ENCODE results near the gene SMARCD1. TPM values are rescaled to one million over a fixed set of nuclear protein-coding genes. Genes with fewer than 3 reads are reported as not detected.

SMARCD1 gene
- total RNA-seq, 1 donor from 2014 or later, result 44.0 TPM

DNA sequence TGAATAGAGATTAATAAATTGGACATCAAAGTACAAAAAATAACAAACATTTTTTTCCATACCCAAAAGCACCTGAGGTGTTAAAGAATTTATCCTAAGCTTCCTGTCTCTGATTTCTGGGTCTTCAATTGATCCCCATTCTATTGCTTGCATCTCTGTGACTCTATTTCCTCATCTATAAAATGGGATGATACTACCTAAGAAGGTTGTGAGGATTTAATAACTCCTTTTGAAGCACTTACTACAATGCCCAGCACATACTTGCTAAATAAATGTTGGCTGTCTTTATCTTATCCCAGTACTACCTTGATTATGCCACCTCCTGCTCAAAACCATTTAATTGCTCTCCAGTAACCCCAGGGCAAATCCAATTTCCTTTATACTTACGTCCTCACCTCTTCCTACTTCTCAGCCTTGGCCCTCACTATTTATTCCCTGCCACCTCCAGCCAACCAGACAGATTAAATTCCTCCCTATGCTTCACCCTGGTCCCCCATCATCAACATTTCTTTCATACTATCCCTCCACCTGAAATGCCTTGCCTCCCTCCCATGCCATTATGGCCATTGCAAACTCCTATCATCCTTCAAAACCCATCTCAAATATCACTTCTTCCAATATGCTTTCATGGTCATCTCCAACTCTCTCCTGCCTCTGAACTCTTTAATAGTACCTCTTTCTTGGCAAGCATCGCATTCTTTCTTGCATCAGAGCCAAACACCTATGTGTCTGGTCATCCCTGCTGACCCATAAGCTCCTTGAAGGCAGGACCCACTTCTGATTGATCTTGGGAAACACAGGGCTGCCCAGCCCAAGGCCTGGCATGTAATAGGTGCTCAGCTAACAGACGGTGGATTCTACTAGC, 35.7 kb upstream of the SMARCD1 start:
- Histone ChIP-seq H3K4me1 (peaks cover 6% of the 10 kb centered on the region), H3K27ac (no peak overlapping the region), H3K4me3 (no peak overlapping the region), H3K27me3 (no peaks in the 10 kb centered on the region), H3K9me3 (no peaks in the 10 kb centered on the region), H3K36me3 (no peaks in the 10 kb centered on the region)
- ATAC-seq (no peak), DNase-seq (no peak)
- TF ChIP-seq, protein P1, sequence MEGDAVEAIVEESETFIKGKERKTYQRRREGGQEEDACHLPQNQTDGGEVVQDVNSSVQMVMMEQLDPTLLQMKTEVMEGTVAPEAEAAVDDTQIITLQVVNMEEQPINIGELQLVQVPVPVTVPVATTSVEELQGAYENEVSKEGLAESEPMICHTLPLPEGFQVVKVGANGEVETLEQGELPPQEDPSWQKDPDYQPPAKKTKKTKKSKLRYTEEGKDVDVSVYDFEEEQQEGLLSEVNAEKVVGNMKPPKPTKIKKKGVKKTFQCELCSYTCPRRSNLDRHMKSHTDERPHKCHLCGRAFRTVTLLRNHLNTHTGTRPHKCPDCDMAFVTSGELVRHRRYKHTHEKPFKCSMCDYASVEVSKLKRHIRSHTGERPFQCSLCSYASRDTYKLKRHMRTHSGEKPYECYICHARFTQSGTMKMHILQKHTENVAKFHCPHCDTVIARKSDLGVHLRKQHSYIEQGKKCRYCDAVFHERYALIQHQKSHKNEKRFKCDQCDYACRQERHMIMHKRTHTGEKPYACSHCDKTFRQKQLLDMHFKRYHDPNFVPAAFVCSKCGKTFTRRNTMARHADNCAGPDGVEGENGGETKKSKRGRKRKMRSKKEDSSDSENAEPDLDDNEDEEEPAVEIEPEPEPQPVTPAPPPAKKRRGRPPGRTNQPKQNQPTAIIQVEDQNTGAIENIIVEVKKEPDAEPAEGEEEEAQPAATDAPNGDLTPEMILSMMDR (IDR thresholded peaks at IDR 0.05), result no peak
- intact Hi-C loops (cut with DNase I), result loop anchor here (10.0 kb wide), 1 partner anchor 185 kb away; no protein-coding TSS in a partner anchor

DNA sequence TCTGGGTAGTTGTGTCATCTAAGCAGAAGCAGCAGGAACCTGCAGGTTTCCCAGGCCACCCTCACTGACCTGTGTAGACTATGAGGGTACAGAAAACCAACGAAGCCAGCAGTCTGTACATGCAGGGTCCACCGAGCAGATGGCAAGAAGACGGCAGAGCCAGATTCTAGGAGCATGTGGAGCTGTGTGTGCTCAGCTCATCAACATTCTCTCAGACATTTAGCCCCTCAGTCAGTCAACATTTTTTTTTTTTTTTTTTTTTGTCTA, 35.1 kb upstream of the SMARCD1 start:
- TF ChIP-seq, protein P1 (IDR thresholded peaks at IDR 0.05), result no peak
- no peaks in the 10 kb centered on the region for H3K36me3 ChIP-seq
- intact Hi-C loops (cut with DNase I), result loop anchor here (10.0 kb wide), 1 partner anchor 185 kb away; no protein-coding TSS in a partner anchor
- H3K9me3 ChIP-seq, result no peaks in the 10 kb centered on the region
- DNase-seq, result no peak
- peak overlapping the region; percentile 36 for H3K4me3 ChIP-seq
- no peaks in the 10 kb centered on the region for H3K27me3 ChIP-seq
- H3K27ac ChIP-seq, result no peak overlapping the region
- peaks cover 6% of the 10 kb centered on the region for H3K4me1 ChIP-seq
- ATAC-seq, result no peak

DNA sequence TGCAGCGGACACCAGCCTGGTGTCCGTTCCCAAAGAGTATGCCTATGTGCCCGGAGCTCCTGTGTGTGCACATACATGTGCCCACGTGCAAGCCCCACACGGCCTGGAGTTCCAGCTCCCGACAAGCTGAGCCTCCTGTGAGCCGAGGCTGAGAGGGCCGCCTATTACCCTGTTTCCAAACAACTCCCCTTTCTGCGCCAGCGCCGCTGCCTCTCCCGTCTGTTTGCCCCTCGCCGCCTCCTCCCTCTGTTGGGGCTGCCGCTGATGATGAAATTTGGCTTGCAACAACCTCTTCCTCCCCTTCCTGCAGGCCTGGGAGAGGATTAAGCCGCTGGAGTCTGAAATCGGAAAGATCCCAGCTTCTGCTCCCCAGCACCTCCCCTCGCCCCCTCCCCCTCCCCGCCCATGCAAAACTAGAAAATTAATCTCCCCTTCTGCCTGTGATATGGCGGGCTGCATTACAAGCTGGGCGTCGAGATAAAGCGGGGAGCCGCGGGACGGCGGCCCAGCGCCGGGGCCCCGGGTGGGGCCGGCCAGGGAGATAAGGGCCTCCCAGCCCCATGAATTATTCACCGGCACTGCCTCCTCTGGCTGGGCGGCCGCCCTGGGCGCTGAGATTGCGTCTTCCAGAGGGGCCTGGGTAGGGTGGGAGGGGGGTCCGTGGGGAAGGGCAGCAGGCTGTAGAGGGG, 34.6 kb upstream of the SMARCD1 start:
- TF ChIP-seq, protein P1 (IDR thresholded peaks at IDR 0.05), result no peak
- Histone ChIP-seq H3K4me1 (peaks cover 6% of the 10 kb centered on the region), H3K9me3 (no peaks in the 10 kb centered on the region), H3K36me3 (no peaks in the 10 kb centered on the region), H3K27me3 (no peaks in the 10 kb centered on the region), H3K4me3 (peak overlapping the region; percentile 36), H3K27ac (no peak overlapping the region)
- ATAC-seq (peak; percentile 90), DNase-seq (peak; percentile 86)
- intact Hi-C loops (cut with DNase I), result loop anchor here (10.0 kb wide), 1 partner anchor 186 kb away; no protein-coding TSS in a partner anchor

- no peak overlapping the region for H3K4me3 ChIP-seq
- TF ChIP-seq, protein P1 (IDR thresholded peaks at IDR 0.05), result no peak
- no peaks in the 10 kb centered on the region for H3K36me3 ChIP-seq
- no peaks in the 10 kb centered on the region for H3K27me3 ChIP-seq
- intact Hi-C loops (cut with DNase I), result loop anchor here (10.0 kb wide), 1 partner anchor 186 kb away; no protein-coding TSS in a partner anchor
- no peak for DNase-seq
- H3K27ac ChIP-seq, result no peak overlapping the region
- H3K4me1 ChIP-seq, result peaks cover 6% of the 10 kb centered on the region
- no peaks in the 10 kb centered on the region for H3K9me3 ChIP-seq
- no peak for ATAC-seq
Observed at GRCh38 chr12:50051101-50051806, 33.9 kb upstream of the SMARCD1 start.

DNA sequence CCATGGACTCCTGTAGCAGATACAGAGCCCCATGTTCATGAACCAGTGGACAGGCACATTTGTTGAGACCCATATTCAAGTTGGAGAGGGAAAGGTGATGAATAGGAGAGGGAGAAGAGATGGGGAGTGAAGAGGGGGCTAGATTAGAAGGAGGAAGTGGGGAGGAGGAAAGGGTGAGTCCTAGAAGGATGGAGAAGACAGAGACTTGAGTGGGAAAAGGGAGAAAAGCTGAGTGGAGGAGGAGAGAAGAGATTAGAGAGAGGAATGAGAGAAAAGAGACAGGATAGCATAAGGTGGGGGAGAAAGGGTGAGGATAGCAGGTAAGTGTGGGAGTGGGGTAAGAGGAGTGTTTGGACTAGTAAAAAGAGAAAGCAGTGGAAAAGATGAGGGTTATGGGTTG, 32.6 kb upstream of the SMARCD1 start:
- Histone ChIP-seq H3K27ac (no peak overlapping the region), H3K36me3 (no peaks in the 10 kb centered on the region), H3K9me3 (no peaks in the 10 kb centered on the region), H3K4me3 (no peak overlapping the region), H3K27me3 (peaks cover 7% of the 10 kb centered on the region), H3K4me1 (peaks cover 14% of the 10 kb centered on the region)
- ATAC-seq (no peak), DNase-seq (no peak)
- intact Hi-C loops (cut with DNase I), result loop anchor here (10.0 kb wide), 1 partner anchor 188 kb away; no protein-coding TSS in a partner anchor
- TF ChIP-seq, protein P1 (IDR thresholded peaks at IDR 0.05), result no peak
